B cell (primary cell): ENCODE measurements around the gene ACAP3.

ENCODE experiments used
- EZH2 ChIP-seq: IDR thresholded peaks from 2 replicates; pipeline ENCODE4 v1.6.1; 2012; ENCODE audit warnings: borderline replicate concordance, low read depth, mild to moderate bottlenecking, moderate library complexity, low read length; ENCODE audit not compliant: insufficient read depth, poor library complexity, severe bottlenecking
- TF ChIP-seq, protein P1 (sequence below): fragments of 200-600 bp; IDR thresholded peaks from one replicate; pipeline ENCODE4 v1.8.0; 2022; ENCODE audit warnings: antibody characterized with exemption, mild to moderate bottlenecking

DNA sequence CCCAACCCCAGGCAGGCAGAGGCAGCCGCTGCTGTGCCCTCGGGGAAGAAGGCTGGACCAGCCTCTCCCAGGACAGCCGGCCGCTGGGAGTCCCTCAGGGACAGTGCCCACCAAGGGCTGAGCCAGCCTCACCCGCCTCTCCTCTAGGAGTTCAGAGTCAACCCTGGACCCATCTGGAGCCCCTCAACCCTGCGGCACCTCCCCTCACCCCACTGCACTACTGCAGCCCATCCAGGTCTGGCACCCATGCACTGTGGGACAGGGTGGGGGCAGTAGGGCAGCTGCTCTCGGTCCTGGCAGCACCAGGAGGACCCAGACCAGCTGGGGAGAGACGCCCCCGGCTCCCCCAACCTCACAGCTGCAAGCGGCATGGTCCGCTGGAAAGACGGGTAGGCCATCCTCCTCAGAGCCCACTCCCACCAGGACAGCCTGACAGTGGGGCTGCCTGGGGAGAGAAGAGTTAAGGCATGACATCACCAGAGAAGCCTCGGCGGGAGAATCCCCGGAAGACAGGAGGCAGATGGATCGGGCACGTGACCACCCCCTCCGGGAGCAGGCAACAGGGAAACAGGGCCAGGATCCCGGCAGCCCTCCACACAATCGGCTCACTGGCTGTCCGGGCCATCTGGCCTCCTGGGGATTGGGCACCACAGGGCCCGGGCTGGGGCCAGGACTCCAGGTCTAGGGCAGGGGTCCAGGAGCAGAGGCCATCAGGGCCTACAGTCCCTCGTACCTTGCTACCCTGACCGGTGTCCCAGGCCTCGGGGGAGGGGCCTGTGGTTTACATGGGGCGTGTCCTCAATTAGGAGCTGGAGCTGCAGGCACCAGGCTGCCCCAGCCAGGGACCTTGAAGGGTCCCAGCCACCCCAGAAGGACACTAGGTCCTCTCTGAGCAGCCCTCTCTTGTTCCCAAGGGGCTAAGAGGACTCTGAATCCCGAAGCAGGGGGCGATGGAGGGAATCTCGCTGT, 3.1 kb downstream of the ACAP3 start:
- TF ChIP-seq, protein P1, sequence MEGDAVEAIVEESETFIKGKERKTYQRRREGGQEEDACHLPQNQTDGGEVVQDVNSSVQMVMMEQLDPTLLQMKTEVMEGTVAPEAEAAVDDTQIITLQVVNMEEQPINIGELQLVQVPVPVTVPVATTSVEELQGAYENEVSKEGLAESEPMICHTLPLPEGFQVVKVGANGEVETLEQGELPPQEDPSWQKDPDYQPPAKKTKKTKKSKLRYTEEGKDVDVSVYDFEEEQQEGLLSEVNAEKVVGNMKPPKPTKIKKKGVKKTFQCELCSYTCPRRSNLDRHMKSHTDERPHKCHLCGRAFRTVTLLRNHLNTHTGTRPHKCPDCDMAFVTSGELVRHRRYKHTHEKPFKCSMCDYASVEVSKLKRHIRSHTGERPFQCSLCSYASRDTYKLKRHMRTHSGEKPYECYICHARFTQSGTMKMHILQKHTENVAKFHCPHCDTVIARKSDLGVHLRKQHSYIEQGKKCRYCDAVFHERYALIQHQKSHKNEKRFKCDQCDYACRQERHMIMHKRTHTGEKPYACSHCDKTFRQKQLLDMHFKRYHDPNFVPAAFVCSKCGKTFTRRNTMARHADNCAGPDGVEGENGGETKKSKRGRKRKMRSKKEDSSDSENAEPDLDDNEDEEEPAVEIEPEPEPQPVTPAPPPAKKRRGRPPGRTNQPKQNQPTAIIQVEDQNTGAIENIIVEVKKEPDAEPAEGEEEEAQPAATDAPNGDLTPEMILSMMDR = no peak
- TF ChIP-seq EZH2 = no peak
